KMS-11 (cell line): ENCODE measurements around the gene CX3CL1.

ENCODE experiments used
- H2AFZ ChIP-seq: fragments of 200-600 bp; sonication (generic); 2 replicates; pipeline ENCODE4 v1.6.1; 2016; ENCODE audit warnings: antibody characterized with exemption, mixed run types, low read depth
- H3K27ac ChIP-seq: fragments of 200-600 bp; sonication (generic); 2 replicates; pipeline ENCODE4 v1.6.1; 2016; ENCODE audit warnings: mild to moderate bottlenecking, mixed run types
- H3K27me3 ChIP-seq: fragments of 200-600 bp; sonication (generic); 2 replicates; pipeline ENCODE4 v1.6.1; 2017; ENCODE audit warnings: mild to moderate bottlenecking, low read depth, mixed run types, moderate library complexity; ENCODE audit not compliant: insufficient read depth
- H3K36me3 ChIP-seq: fragments of 200-600 bp; sonication (generic); 2 replicates; pipeline ENCODE4 v1.6.1; 2017; ENCODE audit warnings: mild to moderate bottlenecking, mixed run types; ENCODE audit not compliant: insufficient read depth
- H3K4me1 ChIP-seq: fragments of 200-600 bp; sonication (generic); 2 replicates; pipeline ENCODE4 v1.6.1; 2016; ENCODE audit warnings: mild to moderate bottlenecking, low read depth, mixed run types; ENCODE audit not compliant: poor library complexity, severe bottlenecking
- H3K4me2 ChIP-seq: fragments of 200-600 bp; sonication (generic); 2 replicates; pipeline ENCODE4 v1.7.0; 2016; ENCODE audit warnings: mild to moderate bottlenecking, mixed run types
- H3K4me3 ChIP-seq: fragments of 200-600 bp; sonication (generic); IDR thresholded peaks from 2 replicates; pipeline ENCODE4 v1.6.1; 2017; ENCODE audit warnings: low read depth, low read length, mixed read lengths; ENCODE audit not compliant: insufficient read depth
- H3K79me2 ChIP-seq: fragments of 200-600 bp; sonication (generic); 2 replicates; pipeline ENCODE4 v1.6.1; 2016; ENCODE audit warnings: low read depth, mixed run types; ENCODE audit not compliant: insufficient read depth
- H3K9ac ChIP-seq: fragments of 200-600 bp; sonication (generic); 2 replicates; pipeline ENCODE4 v1.6.1; 2016; ENCODE audit warnings: mild to moderate bottlenecking, mixed run types
- H4K20me1 ChIP-seq: fragments of 200-600 bp; sonication (generic); 2 replicates; pipeline ENCODE4 v1.6.1; 2016; ENCODE audit warnings: mild to moderate bottlenecking, mixed run types; ENCODE audit not compliant: insufficient read depth
- CTCF ChIP-seq: fragments of 200-600 bp; sonication (generic); conservative IDR thresholded peaks from 2 replicates; pipeline ENCODE4 v1.6.1; 2017; ENCODE audit warnings: low read depth, mild to moderate bottlenecking, antibody characterized with exemption, low read length, moderate library complexity, mixed read lengths

The CX3CL1 gene

GRCh38 chr16:57407521-57408353 is 35.4 kb downstream of the CX3CL1 start:
- H3K27ac ChIP-seq = no peak overlapping the region
- H3K4me3 ChIP-seq = no peak overlapping the region
- H4K20me1 ChIP-seq = no peaks in the 10 kb centered on the region
- H2AFZ ChIP-seq = no peak overlapping the region
- H3K4me2 ChIP-seq = no peak overlapping the region
- peaks cover 2% of the 10 kb centered on the region; the same call in 1 of the 2 replicates for H3K27me3 ChIP-seq
- no peaks in the 10 kb centered on the region for H3K36me3 ChIP-seq
- no peak for TF ChIP-seq CTCF
- H3K9ac ChIP-seq = no peak overlapping the region
- no peaks in the 10 kb centered on the region for H3K79me2 ChIP-seq
- no peaks in the 10 kb centered on the region for H3K4me1 ChIP-seq

GRCh38 chr16:57409065-57409464 is 36.8 kb downstream of the CX3CL1 start:
- Histone ChIP-seq H4K20me1 (no peaks in the 10 kb centered on the region), H3K27ac (no peak overlapping the region), H3K27me3 (peaks cover 2% of the 10 kb centered on the region; the same call in 1 of the 2 replicates), H3K9ac (no peak overlapping the region), H3K4me2 (no peak overlapping the region), H3K79me2 (no peaks in the 10 kb centered on the region), H3K4me1 (no peaks in the 10 kb centered on the region), H2AFZ (no peak overlapping the region), H3K36me3 (no peaks in the 10 kb centered on the region), H3K4me3 (no peak overlapping the region)
- TF ChIP-seq CTCF = no peak

- Histone ChIP-seq H3K27me3 (no peaks in the 10 kb centered on the region; the same call in 1 of the 2 replicates), H3K27ac (no peak overlapping the region), H3K9ac (no peak overlapping the region), H2AFZ (no peak overlapping the region), H3K79me2 (no peaks in the 10 kb centered on the region), H3K4me1 (no peaks in the 10 kb centered on the region), H3K4me3 (no peak overlapping the region), H3K36me3 (no peaks in the 10 kb centered on the region), H4K20me1 (no peaks in the 10 kb centered on the region), H3K4me2 (no peak overlapping the region)
- no peak for TF ChIP-seq CTCF
These were observed 37.7 kb downstream of the CX3CL1 start for GRCh38 chr16:57409870-57410587.

GRCh38 chr16:57411362-57411976 is 39.2 kb downstream of the CX3CL1 start:
- no peak overlapping the region for H3K4me2 ChIP-seq
- no peaks in the 10 kb centered on the region for H3K36me3 ChIP-seq
- no peaks in the 10 kb centered on the region; the same call in 1 of the 2 replicates for H3K27me3 ChIP-seq
- H3K79me2 ChIP-seq = no peaks in the 10 kb centered on the region
- H2AFZ ChIP-seq = no peak overlapping the region
- H3K9ac ChIP-seq = no peak overlapping the region
- H3K27ac ChIP-seq = no peak overlapping the region
- H3K4me3 ChIP-seq = no peak overlapping the region
- no peak for TF ChIP-seq CTCF
- H3K4me1 ChIP-seq = no peaks in the 10 kb centered on the region
- no peaks in the 10 kb centered on the region for H4K20me1 ChIP-seq
